LoVo (cell line): Measurements from ENCODE around the gene CYP2E1.
"Not testable (repeated sequence)": the region's sequence is repeated elsewhere in the genome, so short reads cannot be mapped to it uniquely, and the experiment has no call there.

Experiments
- DNase-seq: peaks from one replicate; pipeline ENCODE4 v3.0.0-alpha.2; 2016; ENCODE audit warnings: low spot score

CYP2E1 gene

DNA sequence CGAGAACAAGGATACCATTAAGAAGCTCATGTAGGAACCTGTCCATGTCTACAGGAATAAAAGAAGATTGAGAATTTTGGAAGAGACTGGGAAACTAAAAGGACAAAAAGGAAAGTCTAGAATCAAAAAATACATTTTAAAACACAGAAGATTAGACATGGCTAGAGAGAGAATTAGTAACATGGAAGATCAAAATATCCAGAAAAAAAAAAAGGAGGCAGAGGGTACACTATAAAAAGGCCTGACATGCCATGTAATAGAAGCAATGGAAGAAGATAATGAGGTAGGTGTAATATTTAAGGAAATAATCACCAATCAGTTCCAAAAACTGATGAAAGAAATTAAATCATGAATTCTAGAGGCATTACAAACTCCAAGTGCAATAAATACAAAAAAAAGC, 46.3 kb downstream of the CYP2E1 start:
- DNase-seq, result not testable (repeated sequence)

GRCh38 chr10:133577037-133577436, 49.9 kb downstream of the CYP2E1 start:
- DNase-seq, result not testable (repeated sequence)
